Measurements from ENCODE around the gene CTIF.

DNA sequence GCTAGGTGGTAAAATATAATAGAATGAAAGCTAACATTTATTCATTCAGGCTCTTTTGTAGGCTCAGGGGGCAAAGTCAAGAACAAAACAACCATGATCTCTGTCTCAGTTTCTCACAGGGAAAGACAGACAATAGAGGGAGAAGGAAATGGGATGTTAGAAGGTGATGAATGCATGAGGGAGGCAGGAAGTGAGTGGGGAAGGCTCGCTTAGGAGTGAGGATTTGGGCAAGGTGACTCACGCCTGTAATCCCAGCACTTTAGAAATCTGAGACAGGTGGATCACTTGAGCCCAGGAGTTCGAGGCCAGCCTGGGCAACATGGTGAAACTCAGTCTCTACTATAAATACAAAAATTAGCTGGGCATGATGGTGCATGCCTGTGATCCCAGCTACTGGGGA, 88.4 kb downstream of the CTIF start:
- TF ChIP-seq, protein P1, sequence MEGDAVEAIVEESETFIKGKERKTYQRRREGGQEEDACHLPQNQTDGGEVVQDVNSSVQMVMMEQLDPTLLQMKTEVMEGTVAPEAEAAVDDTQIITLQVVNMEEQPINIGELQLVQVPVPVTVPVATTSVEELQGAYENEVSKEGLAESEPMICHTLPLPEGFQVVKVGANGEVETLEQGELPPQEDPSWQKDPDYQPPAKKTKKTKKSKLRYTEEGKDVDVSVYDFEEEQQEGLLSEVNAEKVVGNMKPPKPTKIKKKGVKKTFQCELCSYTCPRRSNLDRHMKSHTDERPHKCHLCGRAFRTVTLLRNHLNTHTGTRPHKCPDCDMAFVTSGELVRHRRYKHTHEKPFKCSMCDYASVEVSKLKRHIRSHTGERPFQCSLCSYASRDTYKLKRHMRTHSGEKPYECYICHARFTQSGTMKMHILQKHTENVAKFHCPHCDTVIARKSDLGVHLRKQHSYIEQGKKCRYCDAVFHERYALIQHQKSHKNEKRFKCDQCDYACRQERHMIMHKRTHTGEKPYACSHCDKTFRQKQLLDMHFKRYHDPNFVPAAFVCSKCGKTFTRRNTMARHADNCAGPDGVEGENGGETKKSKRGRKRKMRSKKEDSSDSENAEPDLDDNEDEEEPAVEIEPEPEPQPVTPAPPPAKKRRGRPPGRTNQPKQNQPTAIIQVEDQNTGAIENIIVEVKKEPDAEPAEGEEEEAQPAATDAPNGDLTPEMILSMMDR (IDR thresholded peaks at IDR 0.05), result no peak
- no peak for TF ChIP-seq ZFX (IDR thresholded peaks at IDR 0.05; ENCODE audit: borderline replicate concordance)

Measured in 22Rv1 (cell line).